ENCODE data around the gene TARS3.
"Not testable (repeated sequence)": the region's sequence is repeated elsewhere in the genome, so short reads cannot be mapped to it uniquely, and the experiment has no call there.

The TARS3 gene

GRCh38 chr15:101652786-101653430 is 71.4 kb downstream of the TARS3 start:
- no peak for DNase-seq

- peak; percentile 95 for DNase-seq
Measured at GRCh38 chr15:101652098-101652785, 72.0 kb downstream of the TARS3 start, which contains the start of gene TM2D3. TSS of gene TM2D3 (minus strand) at chr15:101652381. CDS start at chr15:101652361, 20 bp downstream.

GRCh38 chr15:101651554-101652097 is 72.6 kb downstream of the TARS3 start:
- DNase-seq: no peak

GRCh38 chr15:101650145-101650544 is 74.1 kb downstream of the TARS3 start:
- DNase-seq: no peak

- DNase-seq: no peak
Measured at GRCh38 chr15:101648356-101648755, 75.9 kb downstream of the TARS3 start.

GRCh38 chr15:101647251-101647650 is 77.0 kb downstream of the TARS3 start:
- DNase-seq: no peak

GRCh38 chr15:101646672-101647071 is 77.6 kb downstream of the TARS3 start:
- no peak for DNase-seq

- no peak for DNase-seq
Measured at GRCh38 chr15:101642361-101642760, 81.9 kb downstream of the TARS3 start.

- DNase-seq: no peak
Measured at GRCh38 chr15:101641894-101642293, 82.4 kb downstream of the TARS3 start.

- DNase-seq: peak; percentile 66
Measured at GRCh38 chr15:101641129-101641764, 83.0 kb downstream of the TARS3 start.

GRCh38 chr15:101639667-101640066 is 84.6 kb downstream of the TARS3 start:
- DNase-seq: no peak

- no peak for DNase-seq
Measured at GRCh38 chr15:101637919-101638318, 86.4 kb downstream of the TARS3 start.

- DNase-seq: no peak
Measured at GRCh38 chr15:101637516-101637915, 86.8 kb downstream of the TARS3 start.

GRCh38 chr15:101637038-101637437 is 87.2 kb downstream of the TARS3 start:
- no peak for DNase-seq

- no peak for DNase-seq
Measured at GRCh38 chr15:101635944-101636727, 88.1 kb downstream of the TARS3 start.

GRCh38 chr15:101633356-101633755 is 90.9 kb downstream of the TARS3 start:
- no peak for DNase-seq

- DNase-seq: not testable (repeated sequence)
Measured at GRCh38 chr15:101626729-101627128, 97.5 kb downstream of the TARS3 start.

GRCh38 chr15:101625980-101626379 is 98.3 kb downstream of the TARS3 start:
- DNase-seq: no peak

GRCh38 chr15:101625184-101625583 is 99.1 kb downstream of the TARS3 start:
- DNase-seq: no peak

GRCh38 chr15:101623367-101624304 is 100.6 kb downstream of the TARS3 start:
- no peak for DNase-seq

GRCh38 chr15:101621961-101622360 is 102.3 kb downstream of the TARS3 start:
- no peak for DNase-seq

GRCh38 chr15:101620671-101621070 is 103.6 kb downstream of the TARS3 start:
- peak; percentile 57 for DNase-seq
